Neutrophil (primary cell): Measurements from ENCODE around the gene HNRNPH3.

ENCODE experiments used
- H3K27ac ChIP-seq: fragments of 200-600 bp; sonication (generic); 2 replicates; pipeline ENCODE4 v1.5.1; 2016; ENCODE audit warnings: mild to moderate bottlenecking, moderate library complexity
- H3K27me3 ChIP-seq: fragments of 200-600 bp; sonication (generic); 2 replicates; pipeline ENCODE4 v1.6.0; 2016; ENCODE audit warnings: mild to moderate bottlenecking
- H3K36me3 ChIP-seq: fragments of 200-600 bp; sonication (generic); 2 replicates; pipeline ENCODE4 v1.5.1; 2017
- H3K4me1 ChIP-seq, 2 experiments: fragments of 200-600 bp in 1 of 2; sonication (generic) in 1 of 2; 1 replicate in 1 of 2; 2 replicates in 1 of 2; pipeline versions ENCODE4 v1.5.1 to v1.6.1; 2013 to 2016; ENCODE audit warnings: low read depth in 1 of 2, low read length in 1 of 2, mild to moderate bottlenecking in 1 of 2, moderate library complexity in 1 of 2; ENCODE audit not compliant: control insufficient read depth in 1 of 2, insufficient read depth in 1 of 2
- H3K4me3 ChIP-seq, 2 experiments: fragments of 200-600 bp in 1 of 2; sonication (generic) in 1 of 2; 1 replicate in 1 of 2; 2 replicates in 1 of 2; pipeline ENCODE4 v1.5.1; 2013 to 2016; ENCODE audit warnings: low read depth in 1 of 2, low read length in 1 of 2, mild to moderate bottlenecking in 1 of 2, moderate library complexity in 1 of 2
- H3K9me3 ChIP-seq: fragments of 200-600 bp; sonication (generic); 2 replicates; pipeline ENCODE4 v1.5.1; 2016
- CTCF ChIP-seq: fragments of 200-600 bp; sonication (generic); IDR thresholded peaks from 2 replicates; pipeline ENCODE4 v1.5.1; 2016; ENCODE audit warnings: antibody characterized with exemption

The HNRNPH3 gene

DNA sequence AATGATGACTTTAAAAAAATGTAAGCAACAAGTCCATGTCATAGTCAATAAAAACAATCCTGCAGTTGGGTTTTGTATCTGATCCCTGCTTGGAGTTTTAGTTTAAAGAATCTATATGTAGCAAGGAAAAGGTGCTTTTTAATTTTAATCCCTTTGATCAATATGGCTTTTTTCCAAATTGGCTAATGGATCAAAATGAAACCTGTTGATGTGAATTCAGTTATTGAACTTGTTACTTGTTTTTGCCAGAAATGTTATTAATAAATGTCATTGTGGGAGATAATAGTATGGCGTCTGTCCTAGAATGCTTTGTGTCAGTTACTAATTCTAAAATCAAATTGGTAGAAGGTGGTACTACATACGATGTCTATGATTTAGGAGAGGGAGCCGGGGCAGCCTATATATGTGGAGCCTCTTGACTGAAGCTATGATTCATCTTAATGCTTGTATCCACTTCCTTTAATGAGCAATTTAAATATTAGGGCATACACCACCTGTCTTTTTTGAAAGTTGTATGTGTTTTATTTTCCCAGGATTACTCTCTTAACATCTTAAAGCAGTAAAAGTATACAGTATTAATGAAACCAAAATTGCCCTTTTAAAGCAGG lies 11.1 kb downstream of the HNRNPH3 start:
- H3K27ac ChIP-seq, result peak overlapping the region; percentile 1
- H3K4me1 ChIP-seq, result no peaks in the 10 kb centered on the region
- H3K4me3 ChIP-seq, result no peak overlapping the region
- TF ChIP-seq CTCF, result no peak
- peaks cover 90% of the 10 kb centered on the region for H3K36me3 ChIP-seq
- no peaks in the 10 kb centered on the region for H3K9me3 ChIP-seq
- H3K27me3 ChIP-seq, result no peaks in the 10 kb centered on the region

DNA sequence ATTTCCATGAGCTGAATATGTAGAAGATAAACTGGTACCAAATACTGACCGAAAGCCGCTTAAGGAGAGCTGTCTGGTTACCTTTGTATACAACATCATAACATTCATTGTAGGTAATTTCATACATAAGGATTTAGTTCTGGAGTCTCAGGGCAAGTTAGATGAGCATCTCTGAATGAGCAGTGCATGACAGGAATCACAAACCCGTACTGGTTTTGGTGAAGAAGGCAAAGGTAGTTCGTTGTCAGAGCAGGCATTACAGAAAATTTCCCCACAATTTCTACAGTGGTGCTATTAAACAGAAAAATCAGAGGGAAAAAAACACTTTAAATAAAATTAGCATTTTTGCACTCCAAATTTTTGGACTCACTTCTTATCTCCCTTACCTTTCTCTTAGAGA lies 13.8 kb downstream of the HNRNPH3 start:
- no peaks in the 10 kb centered on the region for H3K4me1 ChIP-seq
- peak overlapping the region; percentile 11 for H3K27ac ChIP-seq
- H3K36me3 ChIP-seq, result peaks cover 68% of the 10 kb centered on the region
- no peaks in the 10 kb centered on the region for H3K27me3 ChIP-seq
- TF ChIP-seq CTCF, result no peak
- no peak overlapping the region for H3K4me3 ChIP-seq
- no peaks in the 10 kb centered on the region for H3K9me3 ChIP-seq

DNA sequence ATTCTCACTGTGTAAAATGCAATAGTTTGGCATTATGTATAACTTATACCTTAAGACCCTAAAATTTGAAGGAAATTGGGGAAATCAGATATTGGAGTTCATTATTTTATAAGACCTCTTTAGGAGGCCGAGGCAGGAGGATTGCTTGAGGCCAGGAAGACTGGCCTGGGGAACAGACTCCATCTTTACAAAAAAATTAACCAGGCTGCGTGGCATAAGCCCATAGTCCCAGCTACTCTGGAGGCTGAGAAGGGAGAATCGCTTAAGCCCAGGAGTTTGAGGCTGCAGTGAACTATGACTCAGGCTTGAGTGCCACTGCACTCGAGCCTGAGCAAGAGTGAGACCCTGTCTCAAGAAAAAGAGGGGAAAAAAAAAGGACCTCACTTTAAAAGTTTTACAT lies 14.9 kb downstream of the HNRNPH3 start:
- no peaks in the 10 kb centered on the region for H3K9me3 ChIP-seq
- H3K36me3 ChIP-seq, result peaks cover 61% of the 10 kb centered on the region
- no peak overlapping the region for H3K4me3 ChIP-seq
- H3K27me3 ChIP-seq, result no peaks in the 10 kb centered on the region
- no peak overlapping the region for H3K27ac ChIP-seq
- no peaks in the 10 kb centered on the region for H3K4me1 ChIP-seq
- no peak for TF ChIP-seq CTCF

DNA sequence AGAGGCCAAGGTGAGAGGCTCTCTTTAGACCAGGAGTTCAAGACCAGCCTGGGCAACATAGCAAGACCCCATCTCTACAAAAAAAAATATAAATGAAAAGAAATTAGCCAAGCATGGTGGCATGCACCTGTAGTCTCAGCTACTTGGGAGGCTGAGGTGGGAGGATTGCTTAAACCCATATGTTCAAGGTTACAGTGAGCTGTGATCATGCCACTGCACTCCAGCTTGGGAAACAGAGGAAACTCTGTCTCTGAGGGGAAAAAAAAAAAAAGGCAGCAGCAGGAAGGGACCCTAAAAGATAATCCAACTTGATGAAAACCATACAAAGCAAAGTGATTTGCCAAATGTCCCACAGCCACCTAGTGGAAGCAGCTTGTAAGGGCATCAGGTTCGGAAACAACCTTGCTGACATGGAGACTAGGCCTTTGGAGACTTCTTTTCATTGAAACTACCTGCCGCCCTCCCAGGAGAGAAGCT lies 16.4 kb downstream of the HNRNPH3 start:
- H3K27me3 ChIP-seq, result no peaks in the 10 kb centered on the region
- peaks cover 55% of the 10 kb centered on the region for H3K36me3 ChIP-seq
- peak; percentile 57 for TF ChIP-seq CTCF
- no peak overlapping the region for H3K4me3 ChIP-seq
- H3K4me1 ChIP-seq, result no peaks in the 10 kb centered on the region
- no peak overlapping the region for H3K27ac ChIP-seq
- H3K9me3 ChIP-seq, result no peaks in the 10 kb centered on the region

- no peaks in the 10 kb centered on the region for H3K27me3 ChIP-seq
- H3K36me3 ChIP-seq, result peaks cover 40% of the 10 kb centered on the region
- TF ChIP-seq CTCF, result no peak
- no peak overlapping the region for H3K4me3 ChIP-seq
- no peak overlapping the region for H3K27ac ChIP-seq
- no peaks in the 10 kb centered on the region for H3K9me3 ChIP-seq
- no peaks in the 10 kb centered on the region for H3K4me1 ChIP-seq
Observed at GRCh38 chr10:68353537-68353936, 21.7 kb downstream of the HNRNPH3 start.
